Spleen (tissue), 11 donors: Measurements from ENCODE around the gene OSBPL8. TPM values are rescaled to one million over a fixed set of nuclear protein-coding genes. Genes with fewer than 3 reads are reported as not detected.

Experiments used
- DNase-seq: peaks from one replicate; pipeline ENCODE4 v3.0.0-alpha.2; 2020
- H3K27ac ChIP-seq, 8 donors: fragments of 200-600 bp; sonication (generic) in 7 of 8; 1 replicate in 4 of 8; 2 replicates in 4 of 8; pipeline versions ENCODE4 v1.5.0 to v1.8.0; 2016 to 2021; ENCODE audit warnings: inconsistent platforms in 4 of 8, mild to moderate bottlenecking in 4 of 8, moderate library complexity in 1 of 8
- H3K27me3 ChIP-seq, 7 donors: fragments of 200-600 bp; sonication (generic) in 6 of 7; replicated peaks in 1 of 7; 1 replicate in 4 of 7; 2 replicates in 3 of 7; pipeline versions ENCODE4 v1.5.0 to v1.8.0; 2016 to 2021; ENCODE audit warnings: inconsistent platforms in 3 of 7, mild to moderate bottlenecking in 1 of 7
- H3K36me3 ChIP-seq, 6 donors: fragments of 200-600 bp; sonication (generic) in 5 of 6; 1 replicate in 4 of 6; 2 replicates in 2 of 6; pipeline versions ENCODE4 v1.5.0 to v1.8.0; 2016 to 2021; ENCODE audit warnings: inconsistent platforms in 2 of 6
- H3K4me1 ChIP-seq, 6 donors: fragments of 200-600 bp; sonication (generic) in 5 of 6; 1 replicate in 3 of 6; 2 replicates in 3 of 6; pipeline versions ENCODE4 v1.5.0 to v1.8.0; 2016 to 2021; ENCODE audit warnings: inconsistent platforms in 3 of 6
- H3K4me3 ChIP-seq, 8 donors: fragments of 200-600 bp; sonication (generic) in 7 of 8; 1 replicate in 4 of 8; 2 replicates in 4 of 8; pipeline versions ENCODE4 v1.5.0 to v1.8.0; 2016 to 2021; ENCODE audit warnings: inconsistent platforms in 4 of 8, mild to moderate bottlenecking in 4 of 8, moderate library complexity in 2 of 8
- H3K9me3 ChIP-seq, 8 donors: fragments of 200-600 bp; sonication (generic) in 7 of 8; 1 replicate in 4 of 8; 2 replicates in 4 of 8; pipeline versions ENCODE4 v1.5.0 to v1.8.0; 2016 to 2021; ENCODE audit warnings: inconsistent platforms in 4 of 8
- CTCF ChIP-seq, 11 experiments: fragments of 200-600 bp in 7 of 11; fragments of 450-650 bp in 4 of 11; sonication (generic) in 4 of 11; IDR thresholded peaks in 8 of 11; conservative IDR thresholded peaks in 3 of 11; 1 replicate in 7 of 11; 2 replicates in 4 of 11; pipeline versions ENCODE4 v1.4.0 to v1.8.0; 2016 to 2021; ENCODE audit warnings: antibody characterized with exemption in 11 of 11, inconsistent platforms in 4 of 11, mild to moderate bottlenecking in 1 of 11
- POLR2A ChIP-seq, 3 donors: fragments of 450-650 bp; IDR thresholded peaks; one replicate each; pipeline ENCODE4 v1.5.1; 2017; ENCODE audit warnings: antibody characterized with exemption in 3 of 3, mild to moderate bottlenecking in 1 of 3
- POLR2AphosphoS5 ChIP-seq, 3 donors: sonication (generic); formaldehyde crosslinking; IDR thresholded peaks; one replicate each; pipeline ENCODE4 v1.5.1; 2017; ENCODE audit warnings: antibody characterized with exemption in 3 of 3
- WGBS, 5 donors: extraction: QIAGEN DNeasy Blood & Tissue Kit in 3 of 5; methylation state at CpG; one replicate each; pipeline versions ENCODE4 v1.1.5 to v1.1.7; 2013 to 2018; 5-methylcytosine and 5-hydroxymethylcytosine counted together
- intact Hi-C: fragments of 100-400 bp; cut with DNase I; formaldehyde crosslinking; loops from one replicate; pipeline ENCODE4 v1.15.0; 2023; ENCODE audit warnings: low total_unique reads
- polyA plus RNA-seq, 3 donors: library from polyadenylated mRNA; stranded (reverse); fragments of 200-250 nt; gene quantifications; one replicate each; pipeline ENCODE4 v1.2.1, GENCODE V29; 2013
- total RNA-seq, 7 donors: library from RNA; depleted of rRNA in 3 of 7; stranded (reverse); fragments of >200 nt in 3 of 7; fragmentation: NEBNext Ultra II Directional in 4 of 7; extraction: Animal tissue kit (Norgen Biotek cat#: 25700) in 4 of 7; gene quantifications; one replicate each; pipeline versions ENCODE4 v1.1.0 to v1.2.1, GENCODE V29; 2016 to 2021
- donor health status: healthy with polysubstance abuse.
- donor health status: DM: no; HTN: no; CAD: no; lungs with moderate emphysema.
- donor health status: DM: no; HTN: no; CAD: no.
- donor health status: Bipolar disorder and iron deficiency.
- donor health status: healthy.
- donor health status: DM: no; HTN: no; CAD: no.
- donor health status: DM: yes; HTN: yes; CAD: no.

The OSBPL8 gene
- total and polyA plus RNA-seq, 10 donors, result 10.7 to 127 (median 109) TPM

GRCh38 chr12:76591476-76591875, 31.9 kb upstream of the OSBPL8 start:
- no peak overlapping the region for H3K4me3 ChIP-seq
- TF ChIP-seq POLR2AphosphoS5 (IDR thresholded peaks at IDR 0.05) (no peak), POLR2A (IDR thresholded peaks at IDR 0.05) (no peak), CTCF (IDR thresholded peaks at IDR 0.05 in 8 of 11, conservative IDR thresholded peaks at IDR 0.05 in 3 of 11) (no peak)
- no peaks in the 10 kb centered on the region for H3K36me3 ChIP-seq
- intact Hi-C loops, result no loop called here
- H3K27ac ChIP-seq, result no peak overlapping the region
- peaks cover 0 to 31% (median 7%) of the 10 kb centered on the region in 6 donors for H3K4me1 ChIP-seq
- no peak for DNase-seq
- no peaks in the 10 kb centered on the region for H3K9me3 ChIP-seq
- no peaks in the 10 kb centered on the region for H3K27me3 ChIP-seq

DNA sequence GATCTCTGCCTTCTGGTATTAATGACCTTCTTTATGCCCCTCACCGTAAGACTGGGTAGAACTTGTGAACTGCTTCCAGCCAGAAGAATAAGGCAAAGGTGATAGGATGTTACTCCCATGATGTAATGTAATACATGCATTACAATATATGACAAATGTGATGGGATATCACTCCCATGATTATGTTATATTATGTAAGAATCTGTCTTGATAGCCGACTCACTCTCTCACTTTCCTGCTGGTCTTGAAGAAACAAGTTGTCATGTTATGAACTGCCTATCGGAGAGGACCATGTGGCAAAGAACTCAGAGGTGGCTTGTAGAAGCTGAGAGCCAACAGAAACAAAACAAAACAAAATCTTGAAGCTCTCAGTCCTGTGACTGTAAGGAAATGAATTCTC, 30.6 kb upstream of the OSBPL8 start:
- no peaks in the 10 kb centered on the region for H3K27me3 ChIP-seq
- H3K9me3 ChIP-seq, result no peaks in the 10 kb centered on the region
- H3K4me3 ChIP-seq, result no peak overlapping the region
- peaks cover 0 to 31% (median 7%) of the 10 kb centered on the region in 6 donors for H3K4me1 ChIP-seq
- WGBS, 5 donors, result 85 to 95% (median 93%) methylated on average over 3 of the region's 3 CpGs
- DNase-seq, result no peak
- intact Hi-C loops, result no loop called here
- H3K27ac ChIP-seq, result peak overlapping the region in 2 of 8 donors; percentile 48 to 80
- H3K36me3 ChIP-seq, result no peaks in the 10 kb centered on the region
- TF ChIP-seq CTCF (IDR thresholded peaks at IDR 0.05 in 8 of 11, conservative IDR thresholded peaks at IDR 0.05 in 3 of 11) (no peak), POLR2A (IDR thresholded peaks at IDR 0.05) (no peak), POLR2AphosphoS5 (IDR thresholded peaks at IDR 0.05) (no peak)

- Histone ChIP-seq H3K27ac (peak overlapping the region; percentile 1 to 80 (median 61)), H3K4me3 (no peak overlapping the region), H3K36me3 (no peaks in the 10 kb centered on the region), H3K27me3 (no peaks in the 10 kb centered on the region), H3K9me3 (no peaks in the 10 kb centered on the region), H3K4me1 (peaks cover 0 to 31% (median 7%) of the 10 kb centered on the region in 6 donors)
- intact Hi-C loops, result no loop called here
- TF ChIP-seq POLR2A (IDR thresholded peaks at IDR 0.05), result no peak
- TF ChIP-seq POLR2AphosphoS5 (IDR thresholded peaks at IDR 0.05), result no peak
- TF ChIP-seq CTCF (IDR thresholded peaks at IDR 0.05 in 8 of 11, conservative IDR thresholded peaks at IDR 0.05 in 3 of 11), result no peak
- no peak for DNase-seq
These were observed 29.5 kb upstream of the OSBPL8 start for GRCh38 chr12:76588881-76589565.

GRCh38 chr12:76587428-76588178, 28.0 kb upstream of the OSBPL8 start:
- TF ChIP-seq POLR2A (IDR thresholded peaks at IDR 0.05) (no peak), CTCF (IDR thresholded peaks at IDR 0.05 in 8 of 11, conservative IDR thresholded peaks at IDR 0.05 in 3 of 11) (no peak), POLR2AphosphoS5 (IDR thresholded peaks at IDR 0.05) (no peak)
- Histone ChIP-seq H3K4me3 (no peak overlapping the region), H3K9me3 (no peaks in the 10 kb centered on the region), H3K27ac (peak overlapping the region in 6 of 8 donors; percentile 58 to 80 (median 66)), H3K27me3 (no peaks in the 10 kb centered on the region), H3K4me1 (peaks cover 0 to 31% (median 7%) of the 10 kb centered on the region in 6 donors), H3K36me3 (no peaks in the 10 kb centered on the region)
- intact Hi-C loops, result no loop called here
- 67 to 81% (median 72%) methylated on average over 3 of the region's 3 CpGs for WGBS, 5 donors
- DNase-seq, result no peak
